Erythroblast (primary cell): ENCODE data around the gene CLDN6.

Experiments
- GATA1 ChIP-seq: IDR thresholded peaks from 2 replicates; pipeline ENCODE4 v1.6.1; 2011; ENCODE audit warnings: low read depth, mild to moderate bottlenecking, control low read depth, low read length, moderate library complexity
- POLR2A ChIP-seq: IDR thresholded peaks from 2 replicates; pipeline ENCODE4 v1.6.1; 2011; ENCODE audit warnings: mild to moderate bottlenecking, low read length

DNA sequence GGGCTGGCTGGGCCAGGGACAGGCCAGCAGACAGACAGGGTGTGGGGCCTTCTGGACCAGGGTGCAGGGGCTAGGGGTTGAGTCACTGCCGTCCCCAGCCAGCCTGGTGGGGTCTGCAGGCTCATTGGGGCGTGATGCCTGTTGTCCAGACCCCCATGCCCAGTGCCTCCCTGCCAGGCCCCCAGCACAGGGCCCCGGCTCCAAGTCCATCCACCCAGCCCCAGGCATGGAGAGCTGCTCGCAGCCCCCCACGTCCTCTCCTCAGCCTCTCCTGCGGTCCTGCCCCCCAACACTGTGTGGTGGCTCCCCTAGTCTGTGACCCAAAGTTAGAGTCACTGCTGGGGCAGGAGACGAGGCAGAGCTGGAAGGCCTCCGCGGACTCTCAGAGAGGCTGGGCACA lies 30.7 kb downstream of the CLDN6 start:
- TF ChIP-seq POLR2A (no peak), GATA1 (no peak)
